HG02981 (cell line): ENCODE measurements around the gene ACOXL.
A peak's percentile ranks its signal among the peaks of the same experiment; 100 is the strongest.

ENCODE experiments used
- ATAC-seq: cut with Tn5 transposase; IDR thresholded peaks from one replicate; pipeline ENCODE4 v1.9.1; 2021; ENCODE audit warnings: mild to moderate bottlenecking, moderate library complexity; ENCODE audit not compliant: unreplicated experiment

Gene ACOXL

GRCh38 chr2:110790907-110791306, 58.5 kb downstream of the ACOXL start:
- no peak for ATAC-seq

GRCh38 chr2:110791435-110791834, 59.1 kb downstream of the ACOXL start:
- ATAC-seq = no peak

GRCh38 chr2:110793034-110793433, 60.7 kb downstream of the ACOXL start:
- ATAC-seq = no peak

- no peak for ATAC-seq
Observed at GRCh38 chr2:110794390-110794789, 62.0 kb downstream of the ACOXL start.

GRCh38 chr2:110794951-110795350, 62.6 kb downstream of the ACOXL start:
- ATAC-seq = no peak

- no peak for ATAC-seq
Observed at GRCh38 chr2:110796716-110797301, 64.4 kb downstream of the ACOXL start.

GRCh38 chr2:110799376-110799775, 67.0 kb downstream of the ACOXL start:
- ATAC-seq = no peak

GRCh38 chr2:110800611-110801402, 68.4 kb downstream of the ACOXL start:
- no peak for ATAC-seq

GRCh38 chr2:110802208-110802932, 70.0 kb downstream of the ACOXL start:
- ATAC-seq = no peak

GRCh38 chr2:110804433-110804832, 72.1 kb downstream of the ACOXL start:
- no peak for ATAC-seq

GRCh38 chr2:110804915-110805314, 72.5 kb downstream of the ACOXL start:
- ATAC-seq = peak; percentile 61

- ATAC-seq = no peak
Observed at GRCh38 chr2:110805894-110806452, 73.6 kb downstream of the ACOXL start.

GRCh38 chr2:110807522-110807921, 75.1 kb downstream of the ACOXL start:
- no peak for ATAC-seq

- no peak for ATAC-seq
Observed at GRCh38 chr2:110810404-110810803, 78.0 kb downstream of the ACOXL start.

GRCh38 chr2:110812726-110813645, 80.6 kb downstream of the ACOXL start:
- no peak for ATAC-seq

GRCh38 chr2:110813896-110814295, 81.5 kb downstream of the ACOXL start:
- no peak for ATAC-seq

- ATAC-seq = no peak
Observed at GRCh38 chr2:110815938-110816337, 83.6 kb downstream of the ACOXL start.

GRCh38 chr2:110816404-110817365, 84.3 kb downstream of the ACOXL start:
- ATAC-seq = no peak

GRCh38 chr2:110818767-110819481, 86.6 kb downstream of the ACOXL start:
- ATAC-seq = no peak
